ENCODE results near the gene DUSP22. TPM values are rescaled to one million over a fixed set of nuclear protein-coding genes. Genes with fewer than 3 reads are reported as not detected.

DUSP22 gene
- total and polyA plus RNA-seq, 8 donors = 27.3 to 48.8 (median 33.7) TPM

DNA sequence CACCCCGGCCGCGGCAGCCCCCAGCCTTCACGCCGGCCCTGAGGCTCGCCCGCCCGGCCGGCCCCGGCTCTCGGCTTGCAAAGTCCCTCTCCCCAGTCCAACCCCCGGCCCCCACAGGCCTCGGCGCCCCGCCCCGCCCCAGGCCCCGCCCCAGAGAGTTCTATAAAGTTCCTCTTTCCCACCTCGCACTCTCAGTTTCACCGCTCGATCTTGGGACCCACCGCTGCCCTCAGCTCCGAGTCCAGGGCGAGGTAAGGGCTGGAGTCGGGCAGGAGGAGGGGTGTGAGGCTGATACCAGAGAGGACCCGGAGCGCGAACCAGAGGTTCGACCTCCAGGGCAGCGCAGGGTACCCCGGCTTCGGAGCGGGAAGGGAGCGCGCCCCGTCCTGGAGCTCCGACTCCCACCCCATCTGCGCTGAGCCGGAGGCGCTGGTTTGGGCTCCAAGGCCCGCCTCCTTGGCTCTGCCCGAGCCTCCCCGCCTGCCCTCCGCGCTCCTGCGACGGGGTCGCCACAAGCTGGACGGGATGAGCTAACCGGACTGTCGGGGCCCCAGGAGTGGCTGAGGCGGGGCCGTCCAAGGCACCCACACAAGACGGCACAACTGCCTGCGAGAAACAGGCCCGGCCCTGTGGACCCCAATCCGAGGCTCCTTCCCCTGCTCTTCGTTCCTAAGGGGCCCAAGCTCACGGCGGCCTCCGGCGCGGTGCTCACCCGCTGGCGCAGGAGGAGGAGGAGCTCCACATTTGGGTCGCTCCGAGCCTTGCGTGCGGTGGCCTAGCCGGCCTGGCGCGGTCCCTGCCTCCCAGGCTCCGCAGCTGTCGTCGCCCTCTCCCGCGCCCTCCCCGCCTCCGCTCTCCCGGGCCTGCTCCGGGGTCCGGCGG is 99.5 kb downstream of the DUSP22 start, which contains the start of gene IRF4:
Gene IRF4 (plus strand): TSS at position 194 of the 882 bp plus-strand sequence. CDS start 1,401 bp downstream, outside the sequence.
- ATAC-seq = peak; percentile 67
- peaks cover 59 to 93% of the 10 kb centered on the region in 2 donors for H3K27me3 ChIP-seq

DNA sequence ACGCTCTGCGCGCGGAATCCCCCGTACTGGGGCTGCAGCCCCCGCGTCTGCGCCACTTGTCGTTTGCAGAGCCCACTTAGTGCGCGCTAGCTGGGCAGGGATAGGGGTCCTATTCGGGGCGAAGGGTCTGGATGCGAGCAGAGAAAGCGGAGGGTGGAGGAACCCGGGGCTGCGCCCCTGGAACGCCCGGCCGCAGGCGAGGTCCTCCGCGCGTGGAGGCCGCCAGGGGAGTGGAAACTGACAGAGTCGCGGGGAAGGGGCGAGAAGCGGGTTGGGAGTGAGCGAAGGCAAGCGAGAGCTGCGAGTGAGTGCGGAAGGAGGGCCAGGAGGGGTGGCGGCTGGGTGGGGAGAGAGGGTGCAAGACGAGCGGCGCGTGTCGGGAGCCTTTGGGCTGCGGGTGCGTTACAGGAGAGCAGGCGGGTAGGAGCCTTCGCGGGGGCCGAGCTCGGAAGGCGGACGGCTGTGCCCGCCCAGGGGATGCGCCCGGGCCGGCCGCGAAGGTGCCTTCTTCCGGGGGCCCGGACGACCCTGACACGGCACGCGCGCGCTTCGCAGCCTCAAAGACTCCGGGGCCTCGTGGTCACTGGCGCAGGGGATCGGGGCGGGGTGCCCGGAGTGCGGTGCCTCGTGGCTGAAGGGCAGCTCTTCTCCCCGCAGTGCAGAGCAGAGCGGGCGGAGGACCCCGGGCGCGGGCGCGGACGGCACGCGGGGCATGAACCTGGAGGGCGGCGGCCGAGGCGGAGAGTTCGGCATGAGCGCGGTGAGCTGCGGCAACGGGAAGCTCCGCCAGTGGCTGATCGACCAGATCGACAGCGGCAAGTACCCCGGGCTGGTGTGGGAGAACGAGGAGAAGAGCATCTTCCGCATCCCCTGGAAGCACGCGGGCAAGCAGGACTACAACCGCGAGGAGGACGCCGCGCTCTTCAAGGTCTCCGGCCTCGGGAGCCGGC is 100.4 kb downstream of the DUSP22 start:
- intact Hi-C loops (cut with DNase I) = no loop called here
- H3K9me3 ChIP-seq = no peaks in the 10 kb centered on the region

More for the DNA sequence above, 99.5 kb downstream of the DUSP22 start, which contains the start of gene IRF4:
- Histone ChIP-seq H3K9me3 (no peaks in the 10 kb centered on the region), H3K4me1 (peaks cover 12 to 33% of the 10 kb centered on the region in 2 donors), H3K27ac (no peak within 1 kb of the TSS), H3K36me3 (no peaks in the 10 kb centered on the region), H3K4me3 (peak within 1 kb of the TSS; percentile 34 to 42)
- intact Hi-C loops (cut with DNase I) = no loop called here
- no peak for DNase-seq
- TF ChIP-seq, protein P1, sequence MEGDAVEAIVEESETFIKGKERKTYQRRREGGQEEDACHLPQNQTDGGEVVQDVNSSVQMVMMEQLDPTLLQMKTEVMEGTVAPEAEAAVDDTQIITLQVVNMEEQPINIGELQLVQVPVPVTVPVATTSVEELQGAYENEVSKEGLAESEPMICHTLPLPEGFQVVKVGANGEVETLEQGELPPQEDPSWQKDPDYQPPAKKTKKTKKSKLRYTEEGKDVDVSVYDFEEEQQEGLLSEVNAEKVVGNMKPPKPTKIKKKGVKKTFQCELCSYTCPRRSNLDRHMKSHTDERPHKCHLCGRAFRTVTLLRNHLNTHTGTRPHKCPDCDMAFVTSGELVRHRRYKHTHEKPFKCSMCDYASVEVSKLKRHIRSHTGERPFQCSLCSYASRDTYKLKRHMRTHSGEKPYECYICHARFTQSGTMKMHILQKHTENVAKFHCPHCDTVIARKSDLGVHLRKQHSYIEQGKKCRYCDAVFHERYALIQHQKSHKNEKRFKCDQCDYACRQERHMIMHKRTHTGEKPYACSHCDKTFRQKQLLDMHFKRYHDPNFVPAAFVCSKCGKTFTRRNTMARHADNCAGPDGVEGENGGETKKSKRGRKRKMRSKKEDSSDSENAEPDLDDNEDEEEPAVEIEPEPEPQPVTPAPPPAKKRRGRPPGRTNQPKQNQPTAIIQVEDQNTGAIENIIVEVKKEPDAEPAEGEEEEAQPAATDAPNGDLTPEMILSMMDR (IDR thresholded peaks at IDR 0.05) = no peak

DNA sequence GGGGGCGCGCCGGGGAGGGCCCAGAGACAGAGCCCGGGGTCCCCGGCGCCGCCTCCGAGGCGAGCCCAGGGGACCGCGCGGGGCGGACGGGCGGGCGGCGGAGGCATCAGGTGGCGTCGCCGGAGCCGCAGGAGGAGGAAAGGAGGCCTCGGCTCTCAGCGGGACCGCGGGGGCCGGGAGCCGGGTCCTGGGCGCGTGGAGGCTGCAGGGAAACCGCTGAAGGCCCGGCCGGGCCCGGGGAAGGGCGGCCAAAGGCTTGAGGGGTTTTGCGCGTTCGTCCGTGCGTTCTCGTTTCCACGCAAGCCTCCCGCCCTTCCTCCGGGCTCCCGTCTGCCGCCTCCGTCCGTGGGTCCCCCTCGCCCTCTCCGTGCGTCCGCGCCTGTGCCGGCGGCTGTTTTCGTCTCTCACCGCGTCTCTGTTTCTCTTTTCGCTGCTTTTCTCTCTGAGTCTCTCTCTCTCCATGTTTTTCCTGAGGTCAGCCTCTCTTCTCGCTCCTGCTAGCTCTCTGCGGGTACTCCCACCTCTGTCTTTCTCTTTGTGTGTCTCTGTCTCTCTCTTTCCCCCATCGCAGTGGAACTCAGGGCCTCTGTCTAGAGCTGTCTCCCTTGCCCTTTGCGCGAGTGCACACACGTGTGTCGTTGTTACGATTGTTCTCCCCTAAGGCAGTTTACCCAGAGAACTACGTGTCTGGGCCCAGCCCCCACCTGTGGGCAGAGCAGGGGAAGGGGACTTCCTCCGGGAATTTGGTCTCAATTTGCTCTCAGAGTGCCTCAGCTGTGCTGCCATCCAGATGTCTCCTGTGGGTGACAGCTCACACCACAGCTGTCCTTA is 101.3 kb downstream of the DUSP22 start:
- intact Hi-C loops (cut with DNase I) = no loop called here
- H3K27me3 ChIP-seq = peaks cover 59 to 96% of the 10 kb centered on the region in 2 donors
- H3K9me3 ChIP-seq = no peaks in the 10 kb centered on the region
- DNase-seq = no peak
- TF ChIP-seq, protein P1 (IDR thresholded peaks at IDR 0.05) = no peak
- peaks cover 12 to 33% of the 10 kb centered on the region in 2 donors for H3K4me1 ChIP-seq
- H3K4me3 ChIP-seq = peak overlapping the region; percentile 34 to 42
- no peak overlapping the region for H3K27ac ChIP-seq
- peak; percentile 20 for ATAC-seq
- H3K36me3 ChIP-seq = no peaks in the 10 kb centered on the region

More for the DNA sequence above, 100.4 kb downstream of the DUSP22 start:
- H3K4me3 ChIP-seq = peak overlapping the region; percentile 34 to 42
- TF ChIP-seq, protein P1 (IDR thresholded peaks at IDR 0.05) = no peak
- DNase-seq (no peak), ATAC-seq (peak; percentile 33)
- no peaks in the 10 kb centered on the region for H3K36me3 ChIP-seq
- no peak overlapping the region for H3K27ac ChIP-seq
- peaks cover 12 to 33% of the 10 kb centered on the region in 2 donors for H3K4me1 ChIP-seq
- H3K27me3 ChIP-seq = peaks cover 59 to 96% of the 10 kb centered on the region in 2 donors

DNA sequence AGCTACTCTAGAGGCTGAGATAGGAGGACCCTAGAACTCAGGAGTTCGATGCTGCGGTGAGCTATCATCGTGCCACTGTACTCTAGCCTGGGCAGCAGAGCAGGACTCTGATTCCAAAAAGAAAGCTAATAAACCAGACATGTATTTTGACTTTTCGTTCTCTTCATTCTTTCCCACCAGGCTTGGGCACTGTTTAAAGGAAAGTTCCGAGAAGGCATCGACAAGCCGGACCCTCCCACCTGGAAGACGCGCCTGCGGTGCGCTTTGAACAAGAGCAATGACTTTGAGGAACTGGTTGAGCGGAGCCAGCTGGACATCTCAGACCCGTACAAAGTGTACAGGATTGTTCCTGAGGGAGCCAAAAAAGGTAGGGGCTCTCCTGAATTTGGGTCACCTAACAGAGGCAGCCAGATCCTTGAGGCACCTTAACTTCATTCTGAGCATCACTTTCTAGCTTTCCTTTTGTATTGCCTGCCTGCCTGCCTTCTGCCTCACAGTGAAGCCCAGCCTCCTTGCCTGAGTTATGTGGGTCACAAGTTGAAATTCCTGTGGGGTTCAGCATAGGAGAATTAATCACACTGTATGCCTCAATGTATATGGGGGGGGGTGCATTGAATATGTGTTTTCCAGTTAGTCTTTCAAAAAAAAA is 102.5 kb downstream of the DUSP22 start:
- Histone ChIP-seq H3K4me3 (no peak overlapping the region), H3K27me3 (peaks cover 52 to 90% of the 10 kb centered on the region in 2 donors), H3K27ac (no peak overlapping the region), H3K36me3 (no peaks in the 10 kb centered on the region), H3K9me3 (no peaks in the 10 kb centered on the region), H3K4me1 (peaks cover 12 to 33% of the 10 kb centered on the region in 2 donors)
- ATAC-seq (no peak), DNase-seq (no peak)
- TF ChIP-seq, protein P1 (IDR thresholded peaks at IDR 0.05) = no peak
- intact Hi-C loops (cut with DNase I) = no loop called here
